ENCODE measurements around the gene TTLL13. TPM values are rescaled to one million over a fixed set of nuclear protein-coding genes. Genes with fewer than 3 reads are reported as not detected.
A peak's percentile ranks its signal among the peaks of the same experiment; 100 is the strongest.
"Not testable (repeated sequence)": the region's sequence is repeated elsewhere in the genome, so short reads cannot be mapped to it uniquely, and the experiment has no call there.

TTLL13 gene
- total RNA-seq, 1 experiment from 2014 or later: 0.28 TPM

DNA sequence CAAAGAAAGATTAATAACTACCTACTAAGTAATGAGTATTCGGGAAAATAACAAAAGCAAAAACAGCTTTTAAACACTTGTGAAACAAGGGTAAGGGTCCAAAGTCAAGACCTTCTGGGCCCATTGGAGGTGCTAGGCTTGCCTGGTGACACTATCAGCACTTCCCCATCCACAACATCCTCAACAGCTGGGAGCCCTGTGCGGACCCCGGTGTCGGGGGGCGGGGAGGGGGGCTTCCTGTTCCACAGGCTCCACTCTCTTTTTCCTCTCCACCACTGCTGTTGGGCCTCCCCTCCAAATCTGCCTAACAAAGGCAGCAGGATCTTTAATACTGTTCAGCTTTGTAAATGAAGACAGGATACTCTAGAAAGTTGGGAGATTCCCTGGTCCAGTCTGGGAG, 37.7 kb downstream of the TTLL13 start:
- no peak for DNase-seq (ENCODE audit: low spot score)

DNA sequence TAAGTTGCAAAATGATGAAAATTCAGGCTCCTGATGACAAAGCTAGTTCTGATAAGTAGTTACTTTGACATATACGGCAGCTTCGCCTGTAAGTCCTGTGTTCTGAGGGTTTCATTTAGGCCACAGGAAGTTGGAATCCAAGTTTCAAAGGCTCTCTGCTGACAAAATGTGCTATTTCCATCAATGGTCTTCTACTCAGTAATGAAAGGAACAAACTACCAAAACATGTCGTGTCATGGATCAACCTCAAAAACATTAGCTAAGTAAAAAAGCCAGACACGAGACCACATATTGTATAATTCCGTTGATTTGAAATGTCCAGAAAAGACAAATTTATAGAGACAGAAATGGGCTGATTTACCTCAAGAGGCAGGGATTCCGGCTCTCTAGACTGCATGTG, 38.6 kb downstream of the TTLL13 start:
- no peak for DNase-seq (ENCODE audit: low spot score)

DNA sequence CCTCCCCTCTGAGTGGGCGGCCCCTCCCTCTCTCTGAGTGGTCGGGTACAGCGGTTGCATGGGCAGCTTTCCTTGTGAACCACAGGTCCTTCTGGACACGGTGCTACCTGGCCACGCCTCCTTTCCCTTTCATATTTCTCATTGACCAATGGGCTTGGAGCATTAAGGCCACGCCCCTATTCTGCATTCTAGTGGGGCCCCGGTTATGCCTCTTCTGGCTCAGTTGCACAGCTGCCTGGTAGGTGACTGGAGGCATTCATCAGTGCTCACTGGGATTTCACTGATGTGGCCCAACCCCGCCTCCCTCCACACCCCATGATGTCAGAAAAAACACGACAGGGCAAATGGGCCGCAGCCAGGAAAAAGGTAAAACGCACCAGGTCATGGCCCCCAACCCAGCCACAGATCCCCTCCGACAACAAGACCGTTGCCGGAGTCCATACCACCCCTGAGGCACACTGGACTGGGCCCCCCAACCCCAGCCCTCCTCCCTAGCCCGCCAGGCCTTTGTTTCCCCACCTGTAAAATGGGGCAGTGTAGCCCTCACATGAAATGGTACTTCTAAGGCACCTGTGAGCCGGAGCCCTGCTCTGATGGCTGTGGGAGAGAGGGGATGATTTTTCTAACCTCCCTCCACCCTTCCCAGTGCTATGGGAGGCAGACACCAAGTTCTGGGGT, 42.5 kb downstream of the TTLL13 start:
- peak; percentile 68 for DNase-seq (ENCODE audit: low spot score)

DNA sequence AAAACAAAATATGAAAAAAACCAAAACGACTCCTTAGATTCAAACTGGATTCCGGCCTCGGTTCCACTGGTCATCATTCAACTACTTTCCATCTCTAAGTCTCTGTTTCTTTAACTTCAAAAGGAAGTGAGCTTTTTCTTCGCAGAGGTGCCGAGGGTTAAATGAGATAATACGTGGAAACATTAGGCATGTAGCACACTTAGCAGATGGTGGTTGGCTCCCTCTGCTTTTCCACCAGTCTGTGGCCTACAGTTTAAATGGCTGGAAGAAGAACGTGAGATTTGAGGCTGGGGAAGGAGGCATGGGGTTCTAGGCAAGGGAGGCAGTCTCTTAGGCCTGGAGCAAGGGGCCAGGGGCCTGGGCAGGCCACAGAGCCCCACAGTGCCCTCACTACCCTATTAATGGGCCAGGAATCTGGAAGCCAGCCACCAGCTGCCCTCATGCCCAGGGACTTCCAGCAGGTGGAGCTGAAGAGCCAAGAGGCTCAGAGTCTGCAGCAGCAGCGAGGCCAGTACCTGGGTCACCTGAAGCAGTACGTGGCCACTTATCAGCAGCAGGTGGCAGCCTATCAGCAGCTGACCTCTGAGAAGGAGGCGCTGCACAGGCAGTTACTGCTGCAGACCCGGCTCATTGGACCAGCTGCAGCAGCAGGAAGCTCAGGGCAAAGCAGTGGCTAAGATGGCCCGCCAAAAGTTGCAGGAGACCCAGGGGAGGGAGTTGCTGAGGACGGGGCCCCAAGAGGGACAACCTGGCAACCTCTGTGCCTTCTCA, 43.9 kb downstream of the TTLL13 start:
- DNase-seq (ENCODE audit: low spot score): peak; percentile 99

DNA sequence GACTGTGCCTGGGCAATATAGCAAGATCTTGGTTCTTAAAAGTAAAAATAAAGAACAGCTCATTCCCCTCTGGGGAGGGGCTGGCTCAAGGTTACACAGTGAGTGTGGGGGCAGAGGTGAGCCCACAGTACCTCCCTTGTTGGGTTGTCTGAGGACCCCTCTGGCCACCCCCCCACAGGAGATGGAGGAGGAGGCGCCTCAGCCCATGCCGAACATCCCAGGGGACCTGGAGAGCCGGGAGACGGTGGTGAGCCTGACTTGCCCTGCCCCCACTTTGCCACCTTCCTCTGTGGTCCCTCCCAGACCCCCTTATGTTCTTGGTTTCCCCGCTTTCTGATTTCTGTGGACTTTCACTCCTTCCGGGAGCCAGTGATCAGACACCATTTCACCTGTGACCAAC, 44.8 kb downstream of the TTLL13 start:
- DNase-seq (ENCODE audit: low spot score): no peak

DNA sequence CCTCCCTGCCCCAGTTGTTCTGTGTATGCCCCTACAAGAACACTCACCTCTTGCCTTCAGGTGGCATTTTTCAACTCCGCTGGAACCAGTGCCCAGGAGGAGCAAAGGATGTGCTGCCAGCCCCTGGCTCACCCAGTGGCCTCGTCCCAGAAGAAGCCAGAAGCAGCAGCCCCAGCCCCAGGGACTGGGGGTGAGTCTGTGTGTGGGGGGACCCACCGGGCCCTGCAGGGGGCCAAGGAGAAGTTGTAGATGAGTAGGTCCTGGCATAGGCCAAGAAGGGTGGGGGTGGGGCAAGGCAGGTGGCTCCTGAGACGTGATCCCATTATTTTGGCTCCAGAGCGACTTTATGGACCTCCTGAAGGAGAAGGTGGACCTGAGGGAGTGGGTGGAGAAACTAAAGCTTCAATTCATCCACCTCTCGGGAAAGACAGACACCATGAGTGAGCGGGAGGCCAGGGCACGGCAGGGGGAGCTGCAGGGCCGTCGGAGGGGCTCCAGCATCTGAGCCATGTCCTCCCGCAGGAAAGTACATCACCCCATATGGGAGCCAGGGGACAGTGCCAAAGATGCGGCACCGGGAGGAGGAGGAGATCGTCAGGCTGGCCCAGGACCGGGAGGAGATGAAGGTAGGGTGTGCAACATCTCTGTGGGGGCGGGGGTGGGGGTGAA, 45.4 kb downstream of the TTLL13 start:
- DNase-seq (ENCODE audit: low spot score): no peak

DNA sequence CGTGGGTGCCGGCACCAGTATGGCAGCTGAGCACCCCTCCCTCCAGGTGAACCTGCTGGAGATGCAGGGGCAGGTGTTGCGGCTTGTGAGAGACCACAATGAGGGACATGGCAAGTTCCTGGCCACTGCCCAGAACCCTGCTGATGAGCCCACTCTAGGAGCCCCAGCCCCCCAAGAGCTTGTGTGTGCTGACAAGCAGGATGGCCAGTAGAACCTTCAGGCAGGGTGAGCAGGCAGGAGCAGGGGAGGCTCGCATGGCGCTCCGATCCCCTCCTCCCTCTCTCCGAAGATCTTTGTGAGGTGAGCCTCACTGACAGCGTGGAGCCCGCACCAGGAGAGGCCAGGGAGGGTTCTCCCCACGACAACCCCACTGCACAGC, 45.9 kb downstream of the TTLL13 start:
- DNase-seq (ENCODE audit: low spot score): no peak

DNA sequence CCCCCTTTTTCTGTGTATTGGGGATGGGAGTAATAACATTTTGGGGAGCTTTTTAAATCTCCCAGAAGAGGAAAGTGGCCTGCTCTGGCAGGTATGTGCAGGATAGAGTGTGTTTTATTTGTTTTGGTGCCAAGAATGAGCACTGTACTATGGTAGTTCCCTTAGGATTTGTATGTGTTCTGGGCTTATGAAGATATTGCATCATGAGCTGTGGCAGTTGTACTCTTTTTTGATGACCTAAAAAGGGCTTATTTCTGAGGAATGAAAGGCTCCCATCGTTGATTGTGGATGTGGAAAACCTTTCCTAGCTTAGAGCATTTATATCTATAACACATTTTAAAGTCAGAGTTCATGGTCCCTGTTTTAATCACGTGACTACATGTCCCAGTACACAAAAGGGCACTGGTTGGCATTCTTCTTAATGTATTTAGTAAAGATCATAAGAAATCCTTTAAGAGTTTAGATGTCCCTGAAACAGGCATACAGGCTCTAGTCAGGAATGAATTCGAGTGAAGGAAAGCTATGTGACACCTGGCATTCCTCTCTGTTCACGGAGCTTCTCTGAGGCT, 47.0 kb downstream of the TTLL13 start:
- not testable (repeated sequence) for DNase-seq (ENCODE audit: low spot score)

DNA sequence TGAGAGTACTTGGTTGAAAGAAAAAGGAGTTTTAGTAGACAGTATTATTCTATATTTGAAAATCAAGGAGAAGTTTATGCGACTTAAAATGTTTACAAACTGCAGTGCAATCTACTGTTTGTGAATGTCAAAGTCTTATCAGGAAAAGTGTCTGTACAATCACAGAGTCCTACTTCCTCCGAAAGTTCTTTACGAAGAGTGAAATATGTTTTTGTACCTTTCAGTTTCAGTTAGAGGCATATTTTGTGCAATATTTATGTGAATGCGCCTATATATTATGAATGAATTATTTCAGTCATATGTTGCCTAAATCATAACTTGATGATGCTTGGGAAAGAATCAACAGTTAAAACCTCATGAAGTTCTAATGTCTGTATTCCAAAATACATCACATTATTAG, 47.7 kb downstream of the TTLL13 start:
- no peak for DNase-seq (ENCODE audit: low spot score)

DNA sequence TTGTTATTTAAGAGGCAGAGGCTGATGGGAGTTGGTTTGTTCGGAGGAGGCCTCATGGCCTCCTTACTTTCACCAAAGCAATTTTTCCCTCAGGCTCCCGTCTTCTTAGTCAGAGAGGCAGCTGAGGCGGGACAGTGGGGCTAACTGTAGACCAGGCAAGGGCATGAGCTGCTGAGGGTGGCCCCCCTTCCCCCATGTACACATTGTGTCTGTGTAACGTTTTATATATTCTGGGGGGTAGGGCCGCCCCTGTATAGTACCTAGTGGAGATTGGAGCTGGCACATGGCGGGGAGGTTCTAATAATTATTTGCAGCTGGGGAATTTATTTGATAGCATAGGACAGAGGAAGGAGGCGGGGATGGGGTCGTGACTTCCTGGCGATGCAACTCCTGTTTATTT, 51.2 kb downstream of the TTLL13 start:
- DNase-seq (ENCODE audit: low spot score): no peak

DNA sequence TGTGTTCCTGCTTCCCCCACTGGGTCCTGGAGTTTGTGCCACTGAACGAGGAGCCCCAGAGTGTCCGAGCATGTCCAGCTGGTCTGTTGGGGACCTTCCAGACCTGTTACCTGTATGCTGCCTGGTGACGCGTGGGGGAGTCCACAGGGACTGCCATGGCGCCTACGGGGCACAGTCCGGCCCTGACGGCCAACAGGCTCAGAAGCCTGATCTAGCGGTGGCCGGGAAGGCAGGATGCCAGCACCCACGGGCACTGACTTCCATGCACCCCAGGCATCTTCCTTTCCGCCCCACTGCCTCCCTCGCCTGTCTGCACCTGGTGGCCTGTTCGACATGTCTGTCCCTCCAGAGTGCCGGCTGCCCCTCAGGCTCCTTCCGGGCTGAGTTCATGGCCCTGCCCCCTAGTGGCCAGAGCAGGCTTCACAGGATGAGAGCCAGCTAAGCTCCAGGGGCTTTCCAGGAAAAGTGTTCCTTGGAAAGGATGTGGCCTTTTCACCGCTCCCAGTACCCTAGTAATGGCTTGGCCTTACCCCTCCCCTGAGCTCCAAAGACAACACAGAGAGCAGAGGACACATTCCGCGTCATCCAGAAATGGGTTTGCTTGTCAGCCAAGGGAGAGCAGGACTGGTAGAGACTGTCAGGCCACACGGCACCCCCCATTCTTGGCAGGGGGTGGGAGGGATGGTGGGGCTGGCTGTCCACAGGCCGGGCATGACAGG, 51.8 kb downstream of the TTLL13 start:
- DNase-seq (ENCODE audit: low spot score): peak; percentile 77

DNA sequence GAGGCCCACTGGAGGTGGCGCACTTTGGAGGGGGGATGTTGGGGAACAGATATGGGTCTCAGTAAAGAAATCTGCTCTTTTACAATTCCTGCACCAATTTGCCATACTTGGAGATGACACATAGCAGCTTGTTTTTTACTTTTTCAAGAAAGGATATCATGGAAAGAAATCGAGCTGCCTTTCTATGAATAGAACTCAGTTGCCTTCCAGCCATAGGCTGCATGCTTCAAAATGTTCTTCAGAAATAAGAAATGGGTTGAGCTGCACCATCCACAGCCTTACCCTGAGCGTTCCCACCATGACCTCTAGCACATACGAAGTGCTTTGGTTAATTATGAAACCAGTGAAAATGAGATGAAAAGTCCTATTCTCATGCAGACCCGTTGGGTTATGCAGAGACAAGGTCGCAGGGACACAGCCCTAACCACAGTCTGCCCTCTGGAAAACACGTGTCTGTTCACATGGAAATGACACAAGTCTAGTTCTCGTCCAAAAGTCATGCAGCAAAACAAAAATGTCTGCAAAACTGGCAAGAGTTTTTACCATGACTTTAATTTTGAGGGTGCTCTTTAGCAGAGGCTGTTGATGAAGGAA, 52.4 kb downstream of the TTLL13 start:
- no peak for DNase-seq (ENCODE audit: low spot score)

DNA sequence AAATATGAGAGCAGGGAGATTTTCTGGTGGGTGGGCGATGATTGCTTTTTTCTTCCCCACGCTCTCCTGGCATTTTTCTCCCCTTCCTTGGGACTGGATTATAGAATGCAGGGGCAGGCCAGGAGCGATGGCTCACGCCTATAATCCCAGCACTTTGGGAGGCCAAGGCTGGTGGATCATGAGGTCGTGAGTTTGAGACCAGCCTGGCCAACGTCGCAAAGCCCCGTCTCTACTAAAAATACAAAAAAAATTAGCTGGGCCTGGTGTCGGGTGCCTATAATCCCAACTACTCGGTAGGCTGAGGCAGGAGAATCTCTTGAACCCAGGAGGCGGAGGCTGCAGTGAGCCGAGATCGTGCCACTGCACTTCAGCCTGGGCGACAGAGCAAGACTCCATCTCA, 56.0 kb downstream of the TTLL13 start:
- DNase-seq (ENCODE audit: low spot score): not testable (repeated sequence)

DNA sequence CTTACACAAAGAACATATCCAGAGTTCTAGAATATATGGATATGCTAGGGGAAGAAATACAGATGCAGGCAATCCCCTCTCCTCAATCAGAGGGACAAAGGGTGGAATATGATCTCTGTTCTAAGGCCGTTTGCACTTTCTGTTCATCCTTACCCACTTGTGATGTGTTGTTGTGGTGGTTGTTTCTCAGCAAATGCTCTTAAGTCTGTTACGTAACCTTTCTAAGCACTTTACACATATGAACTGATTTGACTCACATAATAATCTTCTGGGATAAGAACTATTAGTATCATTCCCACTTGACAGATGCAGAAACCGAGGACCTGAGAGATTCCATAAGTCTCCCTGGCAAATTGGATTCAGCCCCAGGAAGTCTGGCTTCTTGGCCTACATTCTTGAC, 56.6 kb downstream of the TTLL13 start:
- no peak for DNase-seq (ENCODE audit: low spot score)

DNA sequence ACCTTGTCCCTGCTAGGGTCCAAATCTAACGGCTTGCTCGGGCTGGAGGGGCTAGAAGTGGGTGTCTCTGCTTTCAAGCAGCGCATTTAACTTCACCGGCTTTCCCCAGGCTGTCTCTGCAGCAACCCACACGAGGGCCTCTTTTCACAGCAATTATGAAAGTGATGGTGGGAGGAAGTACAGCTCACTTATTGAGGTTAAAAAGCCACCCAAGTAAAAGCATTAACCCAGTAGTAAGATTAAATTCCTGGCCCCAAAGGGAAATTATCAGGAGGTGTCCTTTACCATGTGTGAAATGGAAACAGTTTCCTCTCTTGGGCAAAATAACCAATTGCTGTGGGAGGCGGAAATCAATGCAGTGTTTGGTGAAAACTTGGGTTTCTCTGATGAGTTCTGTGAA, 57.2 kb downstream of the TTLL13 start:
- no peak for DNase-seq (ENCODE audit: low spot score)

DNA sequence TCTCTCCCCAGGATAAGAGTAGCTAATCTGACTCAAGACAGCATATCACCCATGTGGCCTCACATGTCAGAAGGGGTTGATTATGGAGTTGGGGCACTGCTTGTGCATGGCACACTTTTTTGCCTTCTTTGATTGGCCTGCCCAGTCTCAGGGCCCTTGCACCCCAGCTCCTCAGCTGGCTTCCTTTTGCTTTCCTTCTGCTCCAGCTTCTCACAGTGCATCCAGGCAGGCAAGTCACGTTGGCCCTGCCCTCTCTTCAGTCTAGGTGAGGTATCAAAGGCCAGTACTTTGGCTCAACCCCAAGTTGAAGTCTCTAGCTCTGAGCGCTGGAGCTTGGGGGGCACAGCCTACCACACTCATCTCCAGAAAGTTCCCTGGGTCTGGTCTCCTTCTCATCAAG, 58.3 kb downstream of the TTLL13 start:
- DNase-seq (ENCODE audit: low spot score): no peak

DNA sequence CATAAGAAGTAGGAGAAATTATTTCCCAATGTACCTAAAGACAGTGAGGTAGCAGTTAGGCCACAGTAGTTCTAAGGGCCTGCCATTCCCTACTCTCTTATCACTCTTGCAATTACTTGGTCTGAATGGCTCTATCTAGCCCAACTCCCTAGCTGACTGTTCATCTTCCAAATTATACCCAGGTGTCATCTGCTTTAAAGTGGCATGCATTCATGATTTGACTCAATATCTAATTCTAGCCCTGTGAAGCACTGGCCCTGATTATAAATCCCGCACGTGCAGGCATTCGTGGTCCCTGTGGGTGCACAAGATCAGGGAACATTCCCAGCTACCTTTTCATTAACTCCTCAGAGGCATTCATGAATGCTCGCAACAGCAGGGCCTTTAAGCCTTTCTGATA, 59.7 kb downstream of the TTLL13 start:
- no peak for DNase-seq (ENCODE audit: low spot score)
